HG03571 (cell line): Measurements from ENCODE around the gene SLC41A3.
A peak's percentile ranks its signal among the peaks of the same experiment; 100 is the strongest.
"Not testable (repeated sequence)": the region's sequence is repeated elsewhere in the genome, so short reads cannot be mapped to it uniquely, and the experiment has no call there.

Experiments used
- ATAC-seq: cut with Tn5 transposase; IDR thresholded peaks from one replicate; pipeline ENCODE4 v1.9.1; 2021; ENCODE audit not compliant: unreplicated experiment

SLC41A3 gene

DNA sequence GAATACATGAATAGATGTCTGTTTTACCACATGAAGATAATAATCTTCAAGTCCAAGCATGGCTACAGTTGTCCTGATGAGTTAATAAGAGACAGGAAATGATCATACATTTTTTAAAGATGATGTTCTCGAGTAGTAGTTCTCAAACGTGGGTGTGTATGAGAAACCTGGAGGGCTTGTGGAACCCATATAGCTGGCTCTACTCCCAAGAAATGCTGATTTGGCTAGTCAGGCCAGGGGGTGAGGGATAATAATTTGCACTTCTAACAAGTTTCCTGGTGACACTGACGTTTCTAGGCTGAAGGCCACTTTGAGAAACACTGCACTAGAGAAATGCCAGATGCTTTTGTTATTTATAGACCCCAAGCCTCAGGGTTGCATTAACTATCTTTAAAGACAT lies 78.0 kb downstream of the SLC41A3 start:
- no peak for ATAC-seq

DNA sequence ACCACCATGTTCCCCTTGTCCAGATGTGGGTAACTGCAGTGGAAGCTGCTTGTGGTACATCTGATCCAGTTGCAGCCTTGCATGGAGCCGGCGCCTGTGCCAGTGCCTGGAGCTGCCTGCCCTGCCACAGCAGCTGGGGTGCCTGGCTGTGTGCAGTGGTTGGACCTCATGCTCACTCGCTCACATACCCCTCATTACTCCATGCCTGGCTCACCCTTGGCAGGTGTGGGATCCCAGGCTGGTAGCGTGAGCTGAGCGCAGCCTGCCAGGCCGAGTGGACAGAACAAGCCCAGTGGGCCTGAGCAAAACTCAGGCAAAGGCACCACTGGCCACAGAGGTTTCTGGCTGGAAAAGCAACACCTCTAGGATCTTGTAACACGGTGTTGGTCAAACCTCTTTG lies 79.2 kb downstream of the SLC41A3 start:
- ATAC-seq = no peak

DNA sequence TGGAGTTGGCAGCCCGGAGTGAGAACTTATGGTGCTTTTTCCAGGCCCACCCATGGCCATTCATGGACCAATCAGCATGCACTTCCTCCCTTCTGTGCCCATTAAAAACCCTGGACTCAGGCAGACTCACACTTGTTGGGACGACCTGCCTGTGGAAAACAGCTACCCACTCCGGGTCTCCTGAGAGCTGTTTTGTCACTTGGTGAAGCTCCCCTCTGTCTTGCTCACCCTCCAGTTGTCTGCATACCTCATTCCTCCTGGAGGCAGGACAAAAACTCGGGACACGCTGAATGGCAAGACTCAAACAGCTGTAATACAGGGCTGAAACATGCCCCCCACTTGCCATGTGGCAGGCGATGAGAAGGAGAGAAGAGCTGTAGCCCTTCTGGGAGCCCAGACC lies 79.7 kb downstream of the SLC41A3 start:
- ATAC-seq = no peak

DNA sequence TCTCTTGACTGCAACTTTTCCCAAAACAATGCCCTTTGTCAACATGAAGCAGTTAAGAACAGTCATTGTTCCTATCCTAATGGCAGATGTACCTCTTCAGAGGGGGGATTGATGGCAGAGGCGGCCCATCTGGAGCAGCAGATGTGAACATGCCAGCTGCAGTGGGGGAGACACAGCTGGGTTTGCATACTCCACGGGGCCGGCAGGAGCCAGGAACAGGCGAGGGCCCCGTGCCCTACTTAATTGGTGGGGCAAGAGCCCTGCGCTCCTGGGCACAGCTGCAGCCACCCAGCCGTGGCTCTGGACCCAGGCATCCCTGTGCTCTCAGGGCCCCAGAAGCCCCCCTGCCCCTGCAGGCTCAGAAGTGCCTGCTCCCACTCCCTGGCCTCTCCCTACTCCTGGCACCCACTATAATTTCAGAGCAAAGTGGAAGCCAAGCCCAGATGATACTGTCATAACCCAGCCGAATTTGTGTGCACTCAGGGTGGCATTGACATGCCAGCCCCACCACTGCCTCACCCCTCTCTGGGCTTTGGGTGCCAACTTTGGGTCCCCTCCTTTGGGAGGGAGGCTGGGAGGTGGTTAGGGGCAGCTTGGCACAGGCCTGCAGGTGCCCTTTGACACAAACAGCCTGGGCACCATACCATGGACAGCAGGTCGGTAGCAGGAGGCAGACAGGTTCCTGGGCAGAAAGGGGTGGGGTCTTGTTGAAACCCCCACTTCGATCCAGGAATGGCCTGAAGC lies 80.3 kb downstream of the SLC41A3 start:
- no peak for ATAC-seq

DNA sequence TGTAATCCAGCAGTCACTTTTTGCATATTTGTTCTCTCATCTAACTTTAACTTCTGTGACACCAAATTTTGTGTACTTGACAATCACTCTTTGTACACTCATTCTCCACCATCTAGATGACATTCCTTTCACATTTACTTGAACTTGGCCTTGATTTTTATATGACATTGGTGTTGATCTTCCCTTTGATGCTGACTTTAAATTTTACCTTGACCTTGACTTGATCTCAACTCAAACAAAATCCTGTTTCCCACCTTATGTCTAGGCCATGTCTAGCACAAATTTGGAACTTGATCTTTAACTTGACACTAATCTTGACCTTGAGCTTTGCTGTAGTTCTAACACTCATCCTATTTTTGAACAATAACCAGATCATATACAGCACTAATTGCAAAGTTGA lies 81.7 kb downstream of the SLC41A3 start:
- ATAC-seq = no peak

DNA sequence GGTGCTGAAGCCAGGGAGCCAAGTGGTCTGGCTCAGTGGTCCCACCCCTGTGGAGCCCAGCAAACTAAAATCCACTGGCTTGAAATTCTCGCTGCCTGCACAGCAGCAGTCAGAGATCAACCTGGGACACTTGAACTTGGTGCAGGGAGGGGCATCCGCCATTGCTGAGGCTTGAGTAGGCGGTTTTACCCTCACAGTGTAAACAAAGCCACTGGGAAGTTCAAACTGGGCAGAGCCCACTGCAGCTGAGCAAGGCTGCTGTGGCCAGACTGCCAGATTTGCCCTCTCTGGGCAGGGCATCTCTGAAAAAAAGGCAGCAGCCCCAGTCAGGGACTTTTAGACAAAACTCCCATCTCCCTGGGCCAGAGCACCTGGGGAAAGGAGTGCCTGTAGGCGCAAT lies 87.2 kb downstream of the SLC41A3 start:
- ATAC-seq = not testable (repeated sequence)

DNA sequence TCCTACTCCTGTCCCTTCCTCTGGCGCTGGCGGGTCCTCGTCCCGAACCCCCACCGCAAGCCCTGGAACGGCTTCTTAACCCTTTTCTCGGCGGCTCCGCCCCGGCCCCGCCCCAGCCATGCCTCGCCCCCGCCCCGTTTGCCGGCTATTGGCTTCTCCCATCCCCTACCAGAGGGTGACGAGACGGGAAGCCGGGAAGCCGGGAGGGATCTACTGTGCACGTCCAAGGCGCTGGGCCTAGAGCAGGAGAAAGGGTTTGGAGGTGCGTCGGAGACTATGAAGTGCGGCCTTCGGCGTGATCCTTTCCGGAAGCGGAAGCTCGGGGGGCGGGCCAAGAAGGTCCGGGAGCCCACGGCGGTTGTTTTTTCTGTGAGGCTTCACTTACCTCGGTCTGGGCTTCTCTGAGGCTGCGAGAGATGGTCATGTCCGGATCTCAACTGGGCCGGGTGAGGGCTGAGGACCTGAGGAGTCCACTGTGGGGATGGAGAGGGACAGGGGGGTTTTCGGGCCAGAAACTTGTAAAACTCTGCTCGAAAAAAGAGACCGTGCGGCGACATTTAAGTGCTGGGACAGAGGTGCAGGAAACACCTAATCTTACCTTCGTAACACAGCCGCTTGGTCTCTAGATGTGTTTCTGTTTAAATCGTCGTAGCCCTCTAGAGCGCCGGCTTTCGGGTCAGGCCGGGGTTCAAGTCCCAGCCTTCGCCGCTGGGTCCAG lies 93.5 kb downstream of the SLC41A3 start:
- ATAC-seq = peak; percentile 89

DNA sequence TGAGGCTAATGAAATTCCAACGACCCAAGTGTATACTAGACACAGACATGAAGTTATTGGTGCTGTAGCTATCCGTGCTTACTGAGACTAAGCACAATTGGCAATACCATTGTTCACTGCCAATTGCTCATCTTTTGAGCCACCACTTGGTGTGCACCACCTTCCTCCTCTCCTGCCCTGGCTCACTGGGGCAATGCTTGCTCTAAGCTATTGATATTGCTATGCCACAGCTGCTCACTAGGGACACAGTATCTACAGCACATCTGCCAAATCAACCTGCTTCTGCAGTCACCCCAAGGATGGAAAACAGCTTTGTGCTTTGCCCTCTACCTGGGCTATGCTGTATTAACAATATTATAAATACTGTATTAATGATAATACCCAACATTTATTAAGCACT lies 99.0 kb downstream of the SLC41A3 start:
- not testable (repeated sequence) for ATAC-seq

DNA sequence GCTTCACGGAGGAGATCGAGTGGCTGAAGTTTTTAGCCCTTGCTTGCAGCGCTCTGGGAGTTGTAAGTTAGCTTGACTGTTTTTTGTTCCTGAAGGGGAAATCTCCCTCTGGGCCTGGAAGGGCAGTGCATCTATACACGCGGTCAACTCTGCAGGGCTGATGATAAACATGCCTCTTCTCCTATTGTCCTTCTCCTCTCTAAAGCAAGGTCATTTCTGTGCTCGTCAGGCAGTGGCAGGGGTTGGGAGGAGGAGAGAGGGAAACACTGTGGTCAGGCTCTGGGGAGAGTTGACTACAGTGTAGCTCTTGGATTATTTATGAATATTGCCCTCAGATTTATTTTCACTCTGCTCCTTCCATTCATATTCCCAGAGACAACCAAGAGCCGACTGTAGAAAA lies 106.8 kb downstream of the SLC41A3 start:
- ATAC-seq = not testable (repeated sequence)

DNA sequence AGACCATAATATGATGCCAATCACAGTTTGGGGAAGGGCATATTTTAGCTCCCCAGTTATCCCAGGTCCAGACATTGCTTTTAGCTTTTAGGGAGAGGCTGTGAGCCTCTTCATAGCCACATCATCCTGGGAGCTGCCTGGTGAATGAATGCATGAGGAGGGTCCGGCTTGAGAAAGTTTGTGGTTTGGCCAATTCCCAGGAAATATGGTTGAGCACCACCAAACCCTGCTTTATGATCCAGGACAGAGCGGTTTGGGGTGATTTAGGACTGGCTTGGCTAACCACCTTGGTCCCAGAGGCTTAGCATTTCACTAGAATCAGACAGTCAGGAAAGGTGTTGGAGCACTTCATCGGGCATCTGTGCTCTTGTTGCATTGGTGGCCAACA lies 107.9 kb downstream of the SLC41A3 start:
- ATAC-seq = not testable (repeated sequence)

DNA sequence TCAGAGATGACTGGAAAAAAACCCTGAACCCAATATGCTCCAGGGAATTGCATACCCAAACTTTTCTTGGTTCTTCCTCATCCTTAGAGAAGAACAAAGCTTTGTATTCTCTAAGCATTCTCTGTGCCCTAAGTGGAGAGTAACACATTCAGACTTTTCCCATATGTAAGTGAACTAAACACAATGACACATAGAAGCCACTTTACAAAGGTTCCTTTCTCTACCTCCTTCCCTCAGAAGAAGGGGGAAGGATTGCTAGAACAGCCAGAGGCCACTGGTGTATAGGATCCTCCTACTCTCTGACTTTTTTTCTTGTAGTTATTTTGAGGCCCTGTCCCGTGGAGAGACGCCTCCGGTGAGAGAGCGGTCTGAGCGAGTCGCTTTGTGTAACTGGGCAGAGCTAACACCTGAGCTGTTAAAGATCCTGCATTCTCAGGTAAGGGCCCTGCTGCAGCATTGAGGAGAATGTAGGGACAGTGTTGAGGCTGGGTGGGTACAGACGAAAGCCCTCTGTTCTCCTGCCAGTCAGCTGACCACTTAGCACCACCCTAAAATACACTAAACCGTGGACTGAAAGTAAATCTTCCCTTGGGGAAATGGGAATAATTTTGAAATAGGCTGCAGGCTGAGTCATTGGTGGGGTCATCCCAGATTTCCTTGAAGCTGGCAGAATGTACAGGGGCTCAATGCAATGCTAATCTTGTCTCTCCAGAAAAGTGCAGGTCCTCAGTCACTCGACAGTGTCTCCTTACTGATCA lies 108.5 kb downstream of the SLC41A3 start:
- ATAC-seq = not testable (repeated sequence)

DNA sequence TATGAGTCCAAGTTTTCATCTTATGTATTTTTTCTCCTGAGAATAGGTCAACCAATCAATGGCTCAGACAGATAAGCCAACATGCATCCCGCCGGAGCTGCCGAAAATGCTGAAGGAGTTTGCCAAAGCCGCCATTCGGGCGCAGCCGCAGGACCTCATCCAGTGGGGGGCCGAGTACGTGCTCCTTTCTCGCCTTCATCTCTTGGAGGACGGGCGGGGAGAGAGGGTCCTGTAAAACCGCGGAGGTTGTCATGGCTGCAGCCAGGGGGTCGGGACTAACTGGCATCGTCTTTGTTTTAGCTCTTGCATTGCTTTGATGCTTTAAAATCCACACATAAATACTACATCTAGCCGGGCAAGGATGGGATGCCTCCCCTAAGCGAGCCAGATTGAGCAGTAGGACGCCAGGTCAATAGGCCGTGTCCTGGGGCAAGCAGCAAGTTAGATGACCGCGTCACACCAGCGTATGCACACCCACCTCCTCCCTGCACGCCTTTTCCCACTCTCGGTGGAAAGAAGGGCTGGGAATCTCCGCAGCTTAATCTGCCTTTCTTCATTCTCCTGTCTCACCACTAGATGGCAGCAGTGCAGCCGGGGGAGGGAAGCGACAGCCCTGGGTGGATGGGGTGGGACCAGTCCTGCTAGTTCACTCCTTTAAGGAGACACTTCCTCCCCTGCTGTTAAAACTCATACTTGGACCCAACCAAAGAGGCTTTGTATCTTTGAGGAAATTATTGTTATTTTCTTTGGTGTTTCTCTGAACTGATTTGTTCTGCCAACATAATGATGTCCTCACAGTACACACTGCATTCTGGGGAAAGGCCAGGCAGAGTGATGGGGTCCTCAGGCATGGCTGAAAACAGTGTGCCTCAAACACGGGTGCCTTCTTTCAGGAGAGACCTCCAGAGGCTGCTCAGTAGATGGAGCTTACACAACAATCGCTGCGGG lies 111.7 kb downstream of the SLC41A3 start:
- ATAC-seq = not testable (repeated sequence)

DNA sequence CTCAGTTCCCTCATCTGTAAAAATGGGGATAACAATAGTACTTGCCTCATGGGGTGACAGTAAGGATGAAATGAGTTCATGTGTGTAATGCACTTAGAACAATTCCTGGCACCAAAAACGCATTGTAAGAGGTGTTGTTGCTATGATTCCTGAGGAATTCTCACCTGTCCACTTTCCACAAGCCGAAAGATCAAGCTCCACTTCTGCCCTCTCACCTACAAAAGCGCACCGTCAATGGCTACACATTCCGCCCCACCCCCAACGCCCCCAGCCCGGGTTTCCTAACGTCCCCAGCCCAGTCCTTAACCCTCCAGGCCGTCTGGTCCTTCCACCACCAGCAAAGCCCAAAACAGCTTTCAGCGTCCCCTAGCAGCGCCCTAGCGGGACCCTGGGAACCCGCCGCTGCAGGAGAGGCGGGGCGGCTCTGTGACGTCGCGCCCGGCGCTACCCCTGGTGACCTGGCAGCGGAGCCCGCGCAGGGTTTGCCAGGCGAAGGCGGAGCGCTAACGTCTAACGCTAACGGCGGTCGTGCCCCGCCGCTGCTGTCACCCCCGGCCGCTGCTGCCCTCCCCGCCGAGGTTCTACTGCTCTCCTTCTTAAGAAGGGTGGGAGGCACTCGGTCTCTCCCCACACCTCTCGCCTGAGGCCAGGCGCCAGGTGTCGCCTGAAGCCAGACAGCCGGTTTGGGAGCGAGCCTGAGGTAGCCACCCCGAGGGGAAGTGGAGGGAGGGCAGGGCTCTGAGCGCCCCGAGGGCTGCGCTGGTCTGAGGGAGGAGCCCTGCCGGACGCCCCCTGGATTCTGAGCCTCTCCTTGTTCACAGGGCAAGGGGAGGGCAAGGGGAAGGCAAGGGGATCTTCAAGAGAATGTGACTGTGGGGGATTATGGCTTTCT lies 115.0 kb downstream of the SLC41A3 start, which contains the start of gene ROPN1B:
ROPN1B (plus strand) TSS at position 478 of the 892 bp plus-strand sequence. CDS start 2,877 bp downstream, outside the sequence.
- ATAC-seq = not testable (repeated sequence)

DNA sequence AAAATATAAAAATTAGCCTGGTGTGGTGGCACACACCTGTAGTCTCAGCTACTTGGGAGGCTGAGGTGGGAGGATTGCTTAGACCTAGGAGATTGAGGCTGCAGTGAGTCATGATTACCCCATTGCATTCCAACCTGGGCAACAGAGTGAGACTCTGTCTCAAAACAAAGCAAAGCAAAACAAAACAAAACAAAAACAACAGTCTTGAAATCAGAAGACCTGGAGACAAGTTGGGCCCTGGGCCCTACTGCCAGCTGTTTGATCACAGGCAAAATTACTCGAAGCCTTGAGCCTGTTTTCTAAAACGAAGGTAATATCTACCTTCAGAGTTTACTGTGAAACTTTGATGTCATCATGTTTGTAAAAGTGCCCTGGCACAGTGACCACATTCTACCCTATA lies 115.8 kb downstream of the SLC41A3 start:
- not testable (repeated sequence) for ATAC-seq

DNA sequence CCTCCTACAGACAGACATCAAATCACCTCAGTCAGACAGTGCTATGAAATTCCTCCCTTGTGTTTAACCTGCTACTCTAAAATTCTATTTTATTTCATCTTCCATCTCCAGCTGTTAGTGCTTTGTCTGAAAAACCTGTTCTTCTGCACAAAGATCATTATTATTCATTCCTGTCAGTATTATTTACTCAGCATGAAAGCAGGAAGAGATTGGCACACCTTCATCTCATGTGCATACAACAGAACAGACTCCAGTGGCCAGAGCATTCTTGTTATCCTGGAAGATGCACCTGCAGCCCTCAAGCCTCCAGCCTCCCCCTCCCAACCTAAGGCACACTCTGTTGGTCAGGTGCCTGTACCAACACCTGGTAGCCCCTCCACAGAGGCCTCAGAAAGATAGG lies 116.8 kb downstream of the SLC41A3 start:
- no peak for ATAC-seq

DNA sequence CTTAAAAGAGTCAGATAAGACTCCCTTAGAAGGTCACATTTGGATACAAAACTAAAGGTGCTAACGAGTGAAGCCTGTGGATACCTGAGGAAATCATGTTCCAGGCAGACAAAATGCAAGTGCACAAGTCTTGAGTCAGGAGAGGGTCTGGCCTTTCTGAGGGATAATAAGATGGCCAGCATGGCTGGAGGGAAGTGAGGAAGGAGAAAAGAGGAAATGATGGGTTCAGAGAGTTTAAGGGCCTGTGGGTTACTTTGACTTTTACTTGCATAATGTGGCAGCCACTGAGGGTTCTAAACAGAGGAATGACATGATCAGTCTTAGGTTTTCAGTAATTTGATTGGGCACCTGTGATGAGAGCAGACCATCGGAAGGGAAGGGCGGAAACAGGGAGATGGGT lies 118.4 kb downstream of the SLC41A3 start:
- no peak for ATAC-seq

DNA sequence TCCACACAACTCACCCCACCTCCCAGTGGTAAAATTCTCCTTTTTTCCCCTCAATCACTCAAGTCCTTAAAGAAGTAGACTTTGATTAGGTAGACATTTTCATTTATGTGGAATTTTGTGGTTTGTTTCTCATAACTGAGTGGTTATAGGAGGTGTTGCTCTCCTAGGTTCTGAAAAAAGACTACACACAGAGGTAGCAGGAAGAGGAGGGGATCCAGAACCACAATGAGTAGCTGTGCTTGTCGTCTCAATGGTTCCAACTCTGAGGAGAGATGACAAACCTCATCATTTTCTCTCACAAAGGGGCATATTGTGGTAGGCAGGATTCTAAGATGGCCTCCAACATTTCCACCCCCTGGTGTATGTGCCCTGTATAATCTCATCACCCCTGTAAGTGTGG lies 120.1 kb downstream of the SLC41A3 start:
- ATAC-seq = not testable (repeated sequence)

DNA sequence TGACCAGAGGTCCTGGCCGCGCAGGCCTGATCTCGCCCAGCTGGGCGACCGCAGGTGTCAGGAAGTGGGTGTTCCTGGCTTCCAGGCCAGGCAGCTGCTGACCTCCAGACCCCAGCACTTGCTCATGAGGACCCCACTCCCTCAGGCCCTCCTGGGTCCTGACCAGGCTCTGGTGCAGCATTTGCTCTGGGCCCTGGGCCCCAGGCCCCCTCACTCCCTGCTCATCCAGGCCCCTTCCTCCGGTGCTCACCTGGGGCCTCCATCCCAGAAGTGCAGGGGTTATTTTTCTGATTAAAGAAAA lies 122.7 kb downstream of the SLC41A3 start:
- ATAC-seq = no peak

DNA sequence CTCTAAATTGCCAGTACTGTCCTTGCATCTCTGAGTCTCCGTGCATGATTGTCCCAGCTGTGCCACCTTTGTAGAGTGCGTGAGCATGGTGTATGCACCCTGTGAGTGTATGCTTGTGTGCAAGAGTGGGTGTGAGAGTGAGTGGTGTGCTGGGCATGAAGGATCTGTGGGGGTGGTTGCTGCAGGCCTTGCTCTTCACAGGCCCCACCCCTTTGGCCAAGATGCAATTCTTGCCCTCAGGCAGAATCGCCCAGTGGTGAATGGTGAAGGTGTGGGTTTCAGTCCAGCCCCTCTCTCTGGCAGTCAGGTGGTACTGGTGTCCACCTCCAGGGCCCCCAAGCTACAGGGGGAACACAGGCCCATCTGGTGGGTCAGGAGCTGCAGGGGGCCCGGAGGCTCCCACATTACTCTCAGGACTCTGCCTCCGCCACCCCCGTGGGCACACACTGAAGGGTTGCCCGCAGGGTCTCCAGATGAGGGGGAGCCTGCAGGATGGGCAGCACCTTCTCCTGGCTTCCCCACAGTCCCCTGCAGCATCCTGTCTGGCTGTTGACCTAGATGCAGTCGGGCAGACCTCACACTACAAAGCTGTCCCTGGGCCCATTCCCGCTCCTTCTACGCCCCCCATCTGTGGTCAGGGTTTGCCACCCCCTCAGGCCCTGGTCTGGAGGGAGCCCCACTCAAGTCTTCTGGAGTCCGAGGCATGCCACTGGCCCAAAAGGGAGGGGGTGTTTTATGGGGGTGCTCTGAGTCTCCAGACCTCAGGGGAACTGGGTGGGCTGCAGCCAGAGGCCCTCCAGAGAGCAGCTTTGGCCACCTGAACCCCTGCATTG lies 123.3 kb downstream of the SLC41A3 start:
- no peak for ATAC-seq
